Measurements from ENCODE around the gene SLC9A1. TPM values are rescaled to one million over a fixed set of nuclear protein-coding genes. Genes with fewer than 3 reads are reported as not detected.
A peak's percentile ranks its signal among the peaks of the same experiment; 100 is the strongest.
"Not testable (repeated sequence)": the region's sequence is repeated elsewhere in the genome, so short reads cannot be mapped to it uniquely, and the experiment has no call there.

Gene SLC9A1
- total RNA-seq = 10 to 100 TPM; 19.8 to 21.0 (median 19.8) TPM

DNA sequence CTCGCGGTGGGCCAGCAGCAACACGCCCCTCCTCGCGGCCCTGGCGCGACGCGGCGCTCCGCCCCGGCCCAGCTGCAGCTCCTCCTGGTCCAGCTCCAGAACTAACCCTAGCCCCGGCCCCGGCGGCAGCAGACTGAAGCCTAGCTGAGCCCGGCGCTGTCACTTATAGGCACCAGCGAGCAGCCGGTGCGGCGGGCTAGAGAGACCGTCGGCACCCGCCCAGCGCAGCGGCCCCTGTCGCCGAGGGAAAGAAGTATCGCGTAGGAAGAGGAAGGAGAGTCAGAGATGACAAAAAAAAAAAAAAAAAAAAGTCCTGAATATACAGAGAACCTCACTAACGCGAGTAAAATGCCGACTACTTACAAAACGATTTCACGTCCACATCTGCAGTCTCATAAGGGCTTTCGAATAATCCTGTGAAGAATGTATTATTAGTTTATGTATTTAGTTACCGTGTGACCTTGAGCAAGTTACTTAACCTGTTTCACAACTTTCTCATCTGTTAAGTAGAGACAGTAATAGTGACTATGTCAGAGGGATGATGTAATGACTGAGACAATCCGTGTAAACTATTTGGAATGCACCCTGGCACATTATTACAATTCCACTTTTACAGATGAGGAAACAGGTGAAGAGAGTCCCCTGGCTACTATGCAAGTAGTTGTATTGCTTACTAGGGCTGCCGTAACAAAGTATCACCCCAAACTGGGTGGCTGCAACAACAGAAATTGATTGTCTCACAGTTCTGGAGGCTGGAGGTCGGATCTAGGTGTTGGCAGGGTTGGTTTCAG lies at the start of gene SLC9A1:
TSS of gene SLC9A1 (minus strand) at position 135 of the 791 bp plus-strand sequence. CDS start 791 bp downstream, outside the sequence.
- no peaks in the 10 kb centered on the region for H3K27me3 Mint-ChIP-seq (ENCODE audit: low read depth)
- no peaks in the 10 kb centered on the region for H3K36me3 Mint-ChIP-seq (ENCODE audit: insufficient read depth)
- peak; percentile 90 for DNase-seq
- H3K4me3 Mint-ChIP-seq = peak within 1 kb of the TSS; percentile 90
- no peaks in the 10 kb centered on the region for H3K9me3 Mint-ChIP-seq
- peaks cover 47% of the 10 kb centered on the region for H3K4me1 Mint-ChIP-seq (ENCODE audit: low read depth)
- ATAC-seq = peak; percentile 97

DNA sequence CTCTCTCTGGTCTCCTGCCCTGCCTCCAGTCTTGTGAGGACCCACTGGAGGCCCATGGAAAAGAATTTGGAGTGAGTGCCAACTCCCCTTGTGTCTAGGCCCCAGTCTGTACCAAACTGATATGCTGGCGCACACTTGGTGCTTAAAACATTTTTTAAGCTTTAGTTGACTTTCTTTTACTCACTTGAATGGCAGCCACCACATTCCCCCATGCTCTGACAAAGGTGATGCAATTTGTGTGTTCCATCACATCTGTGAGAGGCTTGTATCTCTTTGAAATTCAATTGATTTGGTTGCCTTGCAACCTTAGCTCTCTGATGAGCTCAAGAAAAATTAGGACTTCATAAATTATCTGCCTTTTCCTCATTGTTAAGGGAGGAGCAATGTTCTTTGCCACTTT lies 49.0 kb upstream of the SLC9A1 start:
- Mint-ChIP-seq H3K4me3 (no peak overlapping the region), H3K4me1 (ENCODE audit: low read depth) (no peaks in the 10 kb centered on the region), H3K9me3 (no peaks in the 10 kb centered on the region), H3K27me3 (ENCODE audit: low read depth) (peaks cover 4% of the 10 kb centered on the region), H3K36me3 (ENCODE audit: insufficient read depth) (no peaks in the 10 kb centered on the region)
- ATAC-seq (no peak), DNase-seq (no peak)

DNA sequence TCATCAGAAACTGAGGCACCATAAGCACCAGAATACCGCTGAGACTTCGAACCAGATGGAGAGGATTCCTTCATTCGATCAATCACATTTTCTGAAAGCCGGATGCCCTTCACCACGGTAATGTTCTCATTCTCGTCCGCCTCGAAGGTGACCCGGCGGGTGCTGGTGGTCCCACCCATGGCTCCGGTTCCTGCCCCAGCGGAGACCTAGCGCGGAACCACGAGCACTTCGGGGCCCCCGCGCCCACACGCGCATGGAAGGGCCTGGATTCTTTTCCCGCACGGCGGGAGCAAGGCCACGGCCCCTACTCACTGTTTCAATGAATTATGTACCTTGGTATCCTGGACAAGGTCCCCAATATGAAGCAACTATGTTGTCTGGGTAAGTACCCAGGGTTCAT lies 46.4 kb upstream of the SLC9A1 start:
- DNase-seq (no peak), ATAC-seq (no peak)
- Mint-ChIP-seq H3K27me3 (ENCODE audit: low read depth) (peaks cover 2% of the 10 kb centered on the region), H3K4me1 (ENCODE audit: low read depth) (peaks cover 6% of the 10 kb centered on the region), H3K36me3 (ENCODE audit: insufficient read depth) (no peaks in the 10 kb centered on the region), H3K4me3 (no peak overlapping the region), H3K9me3 (no peaks in the 10 kb centered on the region)

DNA sequence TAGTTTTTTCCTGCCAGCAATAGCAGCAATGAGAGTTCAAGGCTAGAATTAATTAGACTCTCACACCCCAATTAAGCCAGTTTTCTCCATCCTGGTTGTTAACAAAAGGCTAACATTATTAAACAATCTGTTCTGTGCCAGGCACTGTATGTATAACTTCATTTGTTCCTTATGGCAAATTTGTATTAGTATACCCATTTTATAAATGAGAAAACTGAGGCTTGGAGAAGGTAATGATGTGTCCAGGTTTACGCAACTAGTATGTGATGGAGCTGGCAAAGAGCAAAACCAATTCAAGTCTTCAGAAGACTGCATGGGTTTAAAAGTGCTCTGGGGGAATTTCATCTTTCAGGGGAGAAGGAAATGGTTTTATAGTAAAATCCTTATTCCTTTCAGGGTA lies 38.3 kb upstream of the SLC9A1 start:
- H3K4me1 Mint-ChIP-seq (ENCODE audit: low read depth) = peaks cover 5% of the 10 kb centered on the region
- H3K27me3 Mint-ChIP-seq (ENCODE audit: low read depth) = peaks cover 6% of the 10 kb centered on the region
- H3K36me3 Mint-ChIP-seq (ENCODE audit: insufficient read depth) = no peaks in the 10 kb centered on the region
- no peak for DNase-seq
- no peaks in the 10 kb centered on the region for H3K9me3 Mint-ChIP-seq
- no peak overlapping the region for H3K4me3 Mint-ChIP-seq
- no peak for ATAC-seq

DNA sequence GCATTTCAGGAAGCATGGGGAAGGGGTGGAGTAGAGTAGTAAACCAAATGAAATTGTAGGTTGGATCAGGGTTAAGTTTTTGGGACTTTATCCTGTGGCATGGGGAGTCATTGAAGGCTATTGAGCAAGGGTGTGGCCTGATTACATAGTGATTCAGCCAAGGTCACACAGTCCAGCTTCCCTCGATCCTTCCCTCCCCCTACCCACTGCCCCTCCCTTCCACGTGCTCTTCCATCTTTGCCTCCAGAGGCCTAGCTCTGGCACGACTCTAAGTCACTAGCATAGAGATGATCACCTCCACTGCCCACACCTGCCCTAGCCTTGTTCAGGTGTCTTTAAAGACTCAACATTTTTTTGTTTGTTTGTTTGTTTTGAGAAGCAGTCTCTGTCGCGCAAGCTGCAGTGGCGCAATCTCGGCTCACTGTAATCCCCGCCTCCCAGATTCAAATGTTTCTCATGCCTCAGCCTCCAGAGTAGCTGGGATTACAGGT lies 37.2 kb upstream of the SLC9A1 start:
- H3K27me3 Mint-ChIP-seq (ENCODE audit: low read depth) = peaks cover 6% of the 10 kb centered on the region
- H3K4me3 Mint-ChIP-seq = no peak overlapping the region
- no peak for DNase-seq
- no peaks in the 10 kb centered on the region for H3K4me1 Mint-ChIP-seq (ENCODE audit: low read depth)
- ATAC-seq = no peak
- no peaks in the 10 kb centered on the region for H3K36me3 Mint-ChIP-seq (ENCODE audit: insufficient read depth)
- H3K9me3 Mint-ChIP-seq = no peaks in the 10 kb centered on the region

DNA sequence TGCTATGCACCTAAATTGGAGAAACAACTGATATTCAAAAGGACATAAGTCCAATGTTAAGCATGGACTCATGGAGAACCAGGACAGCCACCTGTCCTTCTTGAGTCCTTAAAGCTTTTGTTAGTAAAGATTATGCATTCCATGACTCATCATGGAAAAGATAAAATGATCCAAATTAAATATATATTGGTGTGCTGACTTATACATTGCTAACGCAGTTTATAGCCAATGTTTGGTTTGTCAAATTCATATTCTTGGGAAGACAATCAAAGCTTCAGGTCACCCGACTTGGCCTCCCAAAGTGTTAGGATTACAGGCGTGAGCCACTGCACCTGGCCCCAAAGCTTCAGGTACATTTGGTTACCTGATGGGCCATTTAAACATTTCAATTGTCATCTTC lies 29.7 kb upstream of the SLC9A1 start:
- ATAC-seq; H3K27me3 Mint-ChIP-seq (ENCODE audit: low read depth); H3K4me3 Mint-ChIP-seq; H3K4me1 Mint-ChIP-seq (ENCODE audit: low read depth); DNase-seq; H3K9me3 Mint-ChIP-seq; H3K36me3 Mint-ChIP-seq (ENCODE audit: insufficient read depth): not testable (repeated sequence)

DNA sequence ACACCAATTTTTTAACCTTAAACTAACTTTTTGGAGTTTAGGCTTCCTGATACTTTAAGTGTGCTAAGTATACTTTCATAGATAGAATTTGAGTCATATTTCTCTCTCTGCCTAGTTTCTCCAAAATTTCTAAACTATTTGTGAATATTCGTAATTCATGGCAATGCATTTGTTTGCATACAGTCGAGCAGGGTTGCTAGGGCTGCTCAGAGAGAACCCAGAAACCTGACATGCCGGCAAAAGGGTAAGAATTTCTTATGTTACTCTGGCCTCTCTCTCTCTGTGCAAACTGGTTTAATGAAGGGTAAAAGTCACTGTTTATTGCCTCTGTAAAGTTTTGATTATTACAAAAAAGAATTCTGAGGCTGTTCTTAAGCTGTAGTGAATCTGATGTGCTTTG lies 25.1 kb upstream of the SLC9A1 start:
- no peaks in the 10 kb centered on the region for H3K36me3 Mint-ChIP-seq (ENCODE audit: insufficient read depth)
- H3K4me1 Mint-ChIP-seq (ENCODE audit: low read depth) = no peaks in the 10 kb centered on the region
- no peak for DNase-seq
- ATAC-seq = no peak
- H3K27me3 Mint-ChIP-seq (ENCODE audit: low read depth) = no peaks in the 10 kb centered on the region
- H3K9me3 Mint-ChIP-seq = peaks cover 5% of the 10 kb centered on the region
- H3K4me3 Mint-ChIP-seq = no peak overlapping the region

DNA sequence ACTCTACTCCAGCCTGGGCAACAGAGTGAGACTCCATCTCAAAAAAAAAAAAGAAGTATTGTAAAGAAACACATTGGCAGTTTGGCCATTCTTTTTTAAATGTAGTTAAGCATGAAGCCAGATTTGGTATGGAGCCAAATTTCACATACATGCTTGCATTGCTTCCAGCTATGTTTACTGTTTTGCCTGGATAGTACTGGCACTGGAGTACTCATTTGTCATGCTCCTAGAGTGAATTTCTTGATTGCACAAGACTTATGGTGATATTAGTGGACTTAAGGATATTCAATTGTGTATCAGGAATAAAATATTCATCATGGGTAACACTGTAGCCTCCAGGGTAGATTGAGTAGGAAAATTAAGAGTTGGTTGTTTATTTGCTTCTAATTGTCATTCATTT lies 24.5 kb upstream of the SLC9A1 start:
- Mint-ChIP-seq H3K27me3 (ENCODE audit: low read depth) (no peaks in the 10 kb centered on the region), H3K4me3 (no peak overlapping the region), H3K9me3 (peaks cover 5% of the 10 kb centered on the region), H3K36me3 (ENCODE audit: insufficient read depth) (no peaks in the 10 kb centered on the region), H3K4me1 (ENCODE audit: low read depth) (no peaks in the 10 kb centered on the region)
- no peak for DNase-seq
- no peak for ATAC-seq

DNA sequence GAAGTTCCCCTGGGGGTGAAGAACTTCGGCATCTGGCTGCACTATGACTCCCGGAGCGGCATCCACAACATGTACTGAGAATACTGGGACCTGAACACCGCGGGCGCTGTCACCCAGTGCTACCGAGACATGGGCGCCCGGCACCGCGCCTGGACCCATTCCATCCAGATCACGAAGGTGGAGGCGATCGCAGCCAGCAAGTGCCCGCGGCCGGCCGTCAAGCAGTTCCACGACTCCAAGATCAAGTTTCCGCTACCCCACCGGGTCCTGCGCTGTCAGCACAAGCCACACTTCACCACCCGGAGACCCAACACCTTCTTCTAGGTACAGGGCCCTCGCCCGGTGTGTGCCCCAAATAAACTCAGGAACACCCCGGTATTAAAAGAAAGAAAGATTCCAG lies 22.0 kb upstream of the SLC9A1 start:
- Mint-ChIP-seq H3K4me1 (ENCODE audit: low read depth) (no peaks in the 10 kb centered on the region), H3K36me3 (ENCODE audit: insufficient read depth) (no peaks in the 10 kb centered on the region), H3K4me3 (no peak overlapping the region), H3K9me3 (peaks cover 5% of the 10 kb centered on the region), H3K27me3 (ENCODE audit: low read depth) (no peaks in the 10 kb centered on the region)
- DNase-seq (no peak), ATAC-seq (no peak)

DNA sequence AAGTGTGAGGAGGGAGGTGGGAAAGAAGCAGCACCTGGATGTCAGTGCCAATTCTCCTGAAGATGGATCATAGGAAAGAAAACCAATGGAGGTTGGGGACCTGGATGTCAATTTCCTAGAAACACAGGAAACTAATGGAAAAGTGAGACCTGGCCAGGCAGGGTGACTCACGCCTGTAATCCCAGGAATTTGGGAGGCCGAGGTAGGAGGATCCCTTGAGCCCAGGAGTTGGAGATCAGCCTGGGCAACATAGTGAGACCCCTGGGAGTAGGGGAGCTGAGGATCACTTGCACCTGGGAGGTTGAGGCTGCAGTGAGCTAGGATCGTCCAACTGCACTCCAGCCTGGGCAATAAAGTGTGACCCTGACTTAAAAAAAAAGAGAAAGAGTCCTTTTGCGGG lies 21.4 kb upstream of the SLC9A1 start:
- Mint-ChIP-seq H3K9me3 (peaks cover 5% of the 10 kb centered on the region), H3K4me3 (no peak overlapping the region), H3K27me3 (ENCODE audit: low read depth) (no peaks in the 10 kb centered on the region), H3K4me1 (ENCODE audit: low read depth) (no peaks in the 10 kb centered on the region), H3K36me3 (ENCODE audit: insufficient read depth) (no peaks in the 10 kb centered on the region)
- no peak for ATAC-seq
- no peak for DNase-seq

DNA sequence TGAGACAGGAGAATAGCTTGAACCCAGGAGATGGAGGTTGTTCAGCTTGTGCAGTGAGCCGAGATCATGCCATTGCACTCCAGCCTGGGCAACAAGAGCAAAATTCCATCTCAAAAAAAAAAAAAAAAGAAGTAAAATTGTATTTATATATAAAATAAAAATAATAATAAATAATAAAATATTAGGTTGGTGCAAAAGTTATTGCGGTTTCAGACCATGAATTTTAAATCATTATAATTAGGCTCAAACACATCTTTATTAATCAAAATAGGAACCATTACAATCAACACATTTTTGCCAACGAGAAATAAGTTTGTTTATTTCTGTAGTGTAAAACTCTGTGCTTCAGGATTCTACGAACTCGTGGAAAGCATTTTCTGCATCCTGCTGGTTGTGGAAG lies 18.1 kb upstream of the SLC9A1 start:
- not testable (repeated sequence) for H3K36me3 Mint-ChIP-seq (ENCODE audit: insufficient read depth); ATAC-seq; DNase-seq; H3K27me3 Mint-ChIP-seq (ENCODE audit: low read depth); H3K4me3 Mint-ChIP-seq; H3K9me3 Mint-ChIP-seq; H3K4me1 Mint-ChIP-seq (ENCODE audit: low read depth)

DNA sequence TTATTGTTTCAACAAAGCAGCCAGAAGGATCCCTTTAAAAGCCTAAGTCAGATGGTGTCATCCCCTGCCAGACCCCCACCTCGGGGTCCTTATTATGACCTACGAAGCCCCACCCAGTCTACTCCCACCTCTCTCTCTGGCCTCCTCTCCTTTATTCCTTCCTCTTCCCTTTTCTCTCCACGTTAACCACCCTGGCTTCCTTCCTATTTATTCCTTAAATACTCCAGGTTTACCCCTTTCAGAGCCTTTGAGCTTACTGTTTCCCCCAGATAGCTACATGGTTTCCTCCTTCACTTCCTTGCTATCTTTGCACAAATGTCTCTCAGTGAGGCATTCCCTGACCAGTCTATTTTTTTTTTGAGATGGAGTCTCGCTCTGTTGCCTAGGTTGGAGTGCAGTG lies 12.0 kb upstream of the SLC9A1 start:
- Mint-ChIP-seq H3K4me3 (no peak overlapping the region), H3K9me3 (no peaks in the 10 kb centered on the region), H3K27me3 (ENCODE audit: low read depth) (no peaks in the 10 kb centered on the region), H3K4me1 (ENCODE audit: low read depth) (peaks cover 3% of the 10 kb centered on the region), H3K36me3 (ENCODE audit: insufficient read depth) (no peaks in the 10 kb centered on the region)
- ATAC-seq = no peak
- DNase-seq = no peak

DNA sequence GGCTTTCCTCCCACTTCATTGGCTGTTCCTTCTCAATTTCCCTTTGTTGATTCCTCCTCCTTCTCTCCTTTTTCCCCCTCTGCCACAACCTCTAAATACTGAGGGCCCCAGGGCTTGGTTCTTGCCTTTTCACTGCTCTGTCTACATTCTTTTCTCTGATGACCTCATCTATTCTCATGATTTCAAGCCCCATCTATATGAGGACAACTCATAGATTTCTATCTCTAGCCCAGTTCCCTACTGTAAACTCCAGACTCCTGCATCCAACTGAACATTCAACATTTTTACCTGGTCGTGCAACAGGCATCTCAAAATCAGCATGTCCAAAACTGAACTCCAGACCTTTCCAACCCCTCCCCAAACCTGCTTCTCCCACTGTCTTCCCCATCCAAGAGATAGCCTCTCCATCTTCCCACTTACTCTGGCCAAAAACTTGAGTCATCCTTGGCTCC lies 11.5 kb upstream of the SLC9A1 start:
- peaks cover 9% of the 10 kb centered on the region for H3K4me1 Mint-ChIP-seq (ENCODE audit: low read depth)
- H3K27me3 Mint-ChIP-seq (ENCODE audit: low read depth) = no peaks in the 10 kb centered on the region
- no peak overlapping the region for H3K4me3 Mint-ChIP-seq
- no peaks in the 10 kb centered on the region for H3K9me3 Mint-ChIP-seq
- DNase-seq (no peak), ATAC-seq (no peak)
- H3K36me3 Mint-ChIP-seq (ENCODE audit: insufficient read depth) = no peaks in the 10 kb centered on the region

DNA sequence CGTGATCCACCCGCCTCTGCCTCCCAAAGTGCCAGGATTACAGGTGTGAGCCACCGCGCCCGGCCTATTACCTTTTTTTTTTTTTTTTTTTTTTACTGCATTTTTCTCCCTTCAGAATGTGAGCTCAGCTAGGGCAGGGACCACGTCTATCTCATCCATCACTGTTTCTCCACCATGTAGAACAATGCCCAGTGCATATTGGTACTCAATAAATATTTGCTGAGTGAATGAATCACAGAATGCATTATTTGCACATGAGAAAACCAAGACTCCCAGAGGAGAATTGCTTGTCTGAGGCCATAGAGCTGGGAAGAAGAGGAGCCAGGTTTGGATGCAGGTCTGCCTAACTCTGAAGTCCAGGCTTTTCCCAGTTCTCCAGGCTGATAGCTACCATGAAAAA lies 8.2 kb upstream of the SLC9A1 start:
- no peaks in the 10 kb centered on the region for H3K27me3 Mint-ChIP-seq (ENCODE audit: low read depth)
- DNase-seq (no peak), ATAC-seq (no peak)
- H3K4me1 Mint-ChIP-seq (ENCODE audit: low read depth) = peaks cover 10% of the 10 kb centered on the region
- H3K4me3 Mint-ChIP-seq = no peak overlapping the region
- no peaks in the 10 kb centered on the region for H3K9me3 Mint-ChIP-seq
- H3K36me3 Mint-ChIP-seq (ENCODE audit: insufficient read depth) = no peaks in the 10 kb centered on the region

DNA sequence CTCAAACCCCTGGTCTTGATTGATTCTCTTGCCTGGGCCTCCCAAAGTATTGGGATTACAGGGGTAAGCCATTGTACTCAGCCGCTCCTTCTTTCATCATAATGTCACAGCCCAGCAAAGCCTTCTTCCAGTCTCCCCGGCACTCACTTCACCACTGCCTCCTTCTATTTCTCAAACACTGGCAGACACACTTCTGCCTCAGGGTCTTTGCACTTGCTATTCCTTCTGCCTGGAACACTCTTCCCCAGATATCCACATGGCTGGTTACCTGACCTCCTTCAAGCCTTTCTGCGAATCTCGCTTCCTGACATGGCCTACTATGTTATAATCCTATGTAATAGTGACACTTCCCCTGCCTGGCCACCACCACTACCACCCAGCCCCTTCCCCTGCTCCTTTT lies 7.2 kb upstream of the SLC9A1 start:
- ATAC-seq (no peak), DNase-seq (no peak)
- Mint-ChIP-seq H3K36me3 (ENCODE audit: insufficient read depth) (no peaks in the 10 kb centered on the region), H3K9me3 (no peaks in the 10 kb centered on the region), H3K27me3 (ENCODE audit: low read depth) (no peaks in the 10 kb centered on the region), H3K4me3 (no peak overlapping the region), H3K4me1 (ENCODE audit: low read depth) (peaks cover 10% of the 10 kb centered on the region)
